ENCODE data around the gene AGBL4.

GRCh38 chr1:48493041-48493440 is 1530.7 kb downstream of the AGBL4 start:
- TF ChIP-seq, protein P1, sequence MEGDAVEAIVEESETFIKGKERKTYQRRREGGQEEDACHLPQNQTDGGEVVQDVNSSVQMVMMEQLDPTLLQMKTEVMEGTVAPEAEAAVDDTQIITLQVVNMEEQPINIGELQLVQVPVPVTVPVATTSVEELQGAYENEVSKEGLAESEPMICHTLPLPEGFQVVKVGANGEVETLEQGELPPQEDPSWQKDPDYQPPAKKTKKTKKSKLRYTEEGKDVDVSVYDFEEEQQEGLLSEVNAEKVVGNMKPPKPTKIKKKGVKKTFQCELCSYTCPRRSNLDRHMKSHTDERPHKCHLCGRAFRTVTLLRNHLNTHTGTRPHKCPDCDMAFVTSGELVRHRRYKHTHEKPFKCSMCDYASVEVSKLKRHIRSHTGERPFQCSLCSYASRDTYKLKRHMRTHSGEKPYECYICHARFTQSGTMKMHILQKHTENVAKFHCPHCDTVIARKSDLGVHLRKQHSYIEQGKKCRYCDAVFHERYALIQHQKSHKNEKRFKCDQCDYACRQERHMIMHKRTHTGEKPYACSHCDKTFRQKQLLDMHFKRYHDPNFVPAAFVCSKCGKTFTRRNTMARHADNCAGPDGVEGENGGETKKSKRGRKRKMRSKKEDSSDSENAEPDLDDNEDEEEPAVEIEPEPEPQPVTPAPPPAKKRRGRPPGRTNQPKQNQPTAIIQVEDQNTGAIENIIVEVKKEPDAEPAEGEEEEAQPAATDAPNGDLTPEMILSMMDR (IDR thresholded peaks at IDR 0.05): no peak
- TF ChIP-seq POLR2A (IDR thresholded peaks at IDR 0.05): no peak
